Loucy (cell line): ENCODE data around the gene LACTB.

Experiments used
- EZH2phosphoT487 ChIP-seq: fragments of 200-600 bp; IDR thresholded peaks from 2 replicates; pipeline ENCODE4 v1.6.1; 2018; ENCODE audit warnings: antibody characterized with exemption, mild to moderate bottlenecking, moderate library complexity, borderline replicate concordance
- TF ChIP-seq, protein P1 (sequence below): fragments of 200-600 bp; sonication (generic); conservative IDR thresholded peaks from 2 replicates; pipeline ENCODE4 v1.5.1; 2014; ENCODE audit warnings: mild to moderate bottlenecking, antibody characterized with exemption, low read length

DNA sequence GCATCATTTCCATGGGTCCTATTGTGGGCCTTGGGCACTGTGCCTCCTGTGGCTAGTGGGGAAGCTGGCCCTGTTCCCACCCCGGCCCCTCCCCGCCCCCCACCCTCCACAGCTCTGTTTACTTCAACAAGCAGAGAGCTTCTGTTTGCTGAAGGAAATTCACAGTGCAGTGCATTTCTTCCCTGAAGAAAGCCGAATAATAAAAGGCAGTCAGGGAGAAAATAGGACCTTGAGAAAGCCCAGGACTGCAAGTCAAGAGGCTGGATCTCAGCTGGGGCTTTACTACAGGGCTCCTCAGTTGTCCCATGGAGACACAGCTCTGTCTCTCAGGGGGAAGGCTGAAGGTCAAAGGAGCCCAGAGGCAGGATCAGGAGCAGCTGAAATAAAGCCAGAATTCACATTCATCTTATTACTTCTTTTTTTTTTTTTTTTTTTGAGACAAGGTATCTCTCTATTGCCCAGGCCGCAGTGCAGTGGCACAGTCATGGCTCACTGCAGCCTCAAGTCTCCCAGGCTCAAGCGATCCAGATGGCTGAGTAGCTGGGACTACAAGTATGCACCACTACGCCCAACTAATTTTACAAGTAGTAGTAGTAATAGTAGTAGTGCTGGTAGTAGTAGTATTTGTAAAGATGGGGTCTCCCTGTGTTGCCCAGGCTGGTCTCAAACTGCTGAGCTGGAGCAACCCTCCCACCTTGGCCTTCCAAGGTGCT is 33.0 kb upstream of the LACTB start:
- TF ChIP-seq, protein P1, sequence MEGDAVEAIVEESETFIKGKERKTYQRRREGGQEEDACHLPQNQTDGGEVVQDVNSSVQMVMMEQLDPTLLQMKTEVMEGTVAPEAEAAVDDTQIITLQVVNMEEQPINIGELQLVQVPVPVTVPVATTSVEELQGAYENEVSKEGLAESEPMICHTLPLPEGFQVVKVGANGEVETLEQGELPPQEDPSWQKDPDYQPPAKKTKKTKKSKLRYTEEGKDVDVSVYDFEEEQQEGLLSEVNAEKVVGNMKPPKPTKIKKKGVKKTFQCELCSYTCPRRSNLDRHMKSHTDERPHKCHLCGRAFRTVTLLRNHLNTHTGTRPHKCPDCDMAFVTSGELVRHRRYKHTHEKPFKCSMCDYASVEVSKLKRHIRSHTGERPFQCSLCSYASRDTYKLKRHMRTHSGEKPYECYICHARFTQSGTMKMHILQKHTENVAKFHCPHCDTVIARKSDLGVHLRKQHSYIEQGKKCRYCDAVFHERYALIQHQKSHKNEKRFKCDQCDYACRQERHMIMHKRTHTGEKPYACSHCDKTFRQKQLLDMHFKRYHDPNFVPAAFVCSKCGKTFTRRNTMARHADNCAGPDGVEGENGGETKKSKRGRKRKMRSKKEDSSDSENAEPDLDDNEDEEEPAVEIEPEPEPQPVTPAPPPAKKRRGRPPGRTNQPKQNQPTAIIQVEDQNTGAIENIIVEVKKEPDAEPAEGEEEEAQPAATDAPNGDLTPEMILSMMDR, result no peak
- no peak for TF ChIP-seq EZH2phosphoT487
